T1000 (cell line): ENCODE data around the gene LATS2.
A peak's percentile ranks its signal among the peaks of the same experiment; 100 is the strongest.

Experiments
- DNase-seq: peaks from one replicate; lab custom pipeline; 2025; ENCODE audit warnings: mixed read lengths; lab: John Stamatoyannopoulos, UW

Gene LATS2

GRCh38 chr13:20993661-20994440, 67.5 kb downstream of the LATS2 start:
- peak; percentile 59 for DNase-seq

- no peak for DNase-seq
Observed at GRCh38 chr13:20993211-20993610, 68.2 kb downstream of the LATS2 start.

- DNase-seq, result no peak
Observed at GRCh38 chr13:20991741-20992520, 69.5 kb downstream of the LATS2 start.

- no peak for DNase-seq
Observed at GRCh38 chr13:20990910-20991525, 70.4 kb downstream of the LATS2 start.

- DNase-seq, result no peak
Observed at GRCh38 chr13:20989656-20990321, 71.6 kb downstream of the LATS2 start.

GRCh38 chr13:20988909-20989655, 72.3 kb downstream of the LATS2 start:
- no peak for DNase-seq

GRCh38 chr13:20988033-20988908, 73.1 kb downstream of the LATS2 start:
- no peak for DNase-seq

- no peak for DNase-seq
Observed at GRCh38 chr13:20987599-20987998, 73.8 kb downstream of the LATS2 start.

GRCh38 chr13:20984879-20985278, 76.5 kb downstream of the LATS2 start:
- no peak for DNase-seq

- no peak for DNase-seq
Observed at GRCh38 chr13:20983386-20983785, 78.0 kb downstream of the LATS2 start.

- DNase-seq, result no peak
Observed at GRCh38 chr13:20981370-20982095, 79.9 kb downstream of the LATS2 start.

GRCh38 chr13:20980899-20981298, 80.5 kb downstream of the LATS2 start:
- DNase-seq, result no peak

- no peak for DNase-seq
Observed at GRCh38 chr13:20980430-20980829, 81.0 kb downstream of the LATS2 start.

GRCh38 chr13:20977394-20977793, 84.0 kb downstream of the LATS2 start:
- DNase-seq, result no peak

GRCh38 chr13:20974981-20975585, 86.3 kb downstream of the LATS2 start:
- DNase-seq, result no peak

GRCh38 chr13:20973886-20974425, 87.4 kb downstream of the LATS2 start:
- no peak for DNase-seq

GRCh38 chr13:20972731-20973130, 88.7 kb downstream of the LATS2 start:
- no peak for DNase-seq

- DNase-seq, result no peak
Observed at GRCh38 chr13:20969182-20969581, 92.2 kb downstream of the LATS2 start.

- no peak for DNase-seq
Observed at GRCh38 chr13:20968745-20969144, 92.6 kb downstream of the LATS2 start.
